ENCODE data around the gene ZNF480. TPM values are rescaled to one million over a fixed set of nuclear protein-coding genes. Genes with fewer than 3 reads are reported as not detected.

Gene ZNF480
- total and polyA plus RNA-seq, 2 of the 8 experiments (the other 6 are each of a cell fraction or from before 2014, with no cell fraction given) = 3.4 to 32.9 TPM

DNA sequence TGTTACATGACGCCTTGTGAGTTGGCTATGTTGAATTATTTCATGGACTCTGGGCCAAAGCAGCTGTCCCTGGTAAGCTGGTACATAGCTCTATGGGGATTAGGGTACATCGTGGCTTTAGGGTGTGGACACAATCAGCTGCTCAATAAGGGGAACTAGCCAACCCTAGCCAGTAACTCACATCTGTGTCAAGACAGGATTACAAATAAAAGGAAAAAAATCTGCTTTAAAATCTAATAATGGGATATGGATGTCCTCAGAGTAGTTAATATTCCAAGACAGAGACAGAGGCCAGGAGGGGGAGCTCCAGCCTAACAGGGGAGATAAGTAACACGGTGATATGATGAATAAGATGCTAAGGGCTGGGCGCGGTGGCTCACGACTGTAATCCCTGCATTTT lies 48.7 kb upstream of the ZNF480 start:
- no peak overlapping the region; a peak in 1 of 7 replicates for H3K9ac ChIP-seq (replicated peaks in 1 of 4; ENCODE audit: extremely low read depth in 1 of 4, low read depth in 3 of 4, low read length in 3 of 4)
- no peaks in the 10 kb centered on the region for H3K36me3 ChIP-seq (ENCODE audit: control insufficient read depth in 2 of 4, insufficient read depth in 4 of 4, low read length in 3 of 4)
- H4K5ac ChIP-seq (ENCODE audit: insufficient read length, low read depth, low read length) = no peak overlapping the region
- no peaks in the 10 kb centered on the region for H3K27me3 ChIP-seq (replicated peaks in 1 of 4; ENCODE audit: control insufficient read depth in 3 of 4, extremely low read depth in 1 of 4, insufficient read depth in 3 of 4, low read length in 3 of 4)
- H2BK120ac ChIP-seq (replicated peaks; ENCODE audit: low read depth, low read length) = no peak overlapping the region
- H2BK12ac ChIP-seq (ENCODE audit: low read depth, low read length) = no peak overlapping the region
- no peak overlapping the region for H2BK5ac ChIP-seq (ENCODE audit: low read depth, low read length)
- DNase-seq (ENCODE audit: low read depth in 1 of 2, low spot score in 2 of 2) = peak in 1 of 2 experiments; percentile 56
- no peaks in the 10 kb centered on the region for H3K23me2 ChIP-seq (ENCODE audit: low read depth, low read length)
- H4K20me1 ChIP-seq (replicated peaks in 1 of 2; ENCODE audit: control insufficient read depth in 1 of 2, insufficient read depth in 2 of 2, low read length in 2 of 2) = no peaks in the 10 kb centered on the region
- no peak overlapping the region for H3K56ac ChIP-seq (replicated peaks; ENCODE audit: insufficient read length, low read depth, low read length)
- no peak for FAIRE-seq
- H3K4me1 ChIP-seq (replicated peaks in 1 of 4; ENCODE audit: control insufficient read depth in 3 of 4, insufficient read depth in 4 of 4, low read length in 3 of 4) = no peaks in the 10 kb centered on the region
- H3K14ac ChIP-seq (ENCODE audit: insufficient read length) = no peak overlapping the region
- no peak overlapping the region for H3K27ac ChIP-seq (ENCODE audit: low read depth, low read length)
- no peak overlapping the region; the same call in 1 of the 2 replicates for H4K8ac ChIP-seq (ENCODE audit: extremely low read depth, insufficient read depth, low read length)
- no peak overlapping the region for H3K4me3 ChIP-seq (ENCODE audit: extremely low read depth in 1 of 4, insufficient read depth in 2 of 4, low read depth in 3 of 4, low read length in 4 of 4)
- no peaks in the 10 kb centered on the region for H3K9me3 ChIP-seq (ENCODE audit: insufficient read depth in 2 of 2, low read depth in 1 of 2, low read length in 1 of 2)
- ChIA-PET CTCF (ENCODE audit: partially characterized antibody) (interaction anchor here (0.6 to 1.9 kb wide), 17 partner anchors 8 to 495 kb away, joined by 3 to 10 read pairs (median 3); no protein-coding TSS in a partner anchor), POLR2A (ENCODE audit: partially characterized antibody) (interaction anchor here (0.7 kb wide), 1 partner anchor 24 kb away, joined by 3 read pairs; no protein-coding TSS in a partner anchor)
- H2BK15ac ChIP-seq (ENCODE audit: low read length) = no peak overlapping the region
- WGBS, 2 experiments (ENCODE audit: extremely low coverage in 1 of 2, insufficient coverage in 1 of 2, insufficient read length in 1 of 2, insufficient replicate concordance in 2 of 2, low coverage in 1 of 2, low lambda C conversion rate in 2 of 2, missing lambda C conversion rate in 1 of 2) = 38% methylated on average over 6 of the region's 6 CpGs; no CpG with 5 or more reads in 1 of the 2 experiments
- no peak overlapping the region for H2BK20ac ChIP-seq (ENCODE audit: low read length)
- no peak overlapping the region for H2AK5ac ChIP-seq (ENCODE audit: low read depth, low read length)
- no peak overlapping the region for H2AFZ ChIP-seq (ENCODE audit: low read length)
- H3K79me2 ChIP-seq (ENCODE audit: control insufficient read depth in 1 of 2, insufficient read depth in 2 of 2, low read length in 2 of 2) = no peaks in the 10 kb centered on the region
- H3K23ac ChIP-seq (ENCODE audit: insufficient read length) = no peak overlapping the region
- H3K79me1 ChIP-seq (ENCODE audit: low read depth, low read length) = no peaks in the 10 kb centered on the region
- no peak overlapping the region for H3K18ac ChIP-seq (ENCODE audit: extremely low read depth, low read length)
- no peak overlapping the region for H4K91ac ChIP-seq (replicated peaks; ENCODE audit: insufficient read length, low read length)
- H3K4me2 ChIP-seq (ENCODE audit: insufficient read depth in 1 of 2, low read depth in 2 of 2, low read length in 2 of 2) = no peak overlapping the region
- H3K4ac ChIP-seq (replicated peaks; ENCODE audit: insufficient read length, low read depth, low read length) = no peak overlapping the region
- no peak for TF ChIP-seq SP2 (IDR thresholded peaks at IDR 0.05; ENCODE audit: low read length)
- TF ChIP-seq, protein P1, sequence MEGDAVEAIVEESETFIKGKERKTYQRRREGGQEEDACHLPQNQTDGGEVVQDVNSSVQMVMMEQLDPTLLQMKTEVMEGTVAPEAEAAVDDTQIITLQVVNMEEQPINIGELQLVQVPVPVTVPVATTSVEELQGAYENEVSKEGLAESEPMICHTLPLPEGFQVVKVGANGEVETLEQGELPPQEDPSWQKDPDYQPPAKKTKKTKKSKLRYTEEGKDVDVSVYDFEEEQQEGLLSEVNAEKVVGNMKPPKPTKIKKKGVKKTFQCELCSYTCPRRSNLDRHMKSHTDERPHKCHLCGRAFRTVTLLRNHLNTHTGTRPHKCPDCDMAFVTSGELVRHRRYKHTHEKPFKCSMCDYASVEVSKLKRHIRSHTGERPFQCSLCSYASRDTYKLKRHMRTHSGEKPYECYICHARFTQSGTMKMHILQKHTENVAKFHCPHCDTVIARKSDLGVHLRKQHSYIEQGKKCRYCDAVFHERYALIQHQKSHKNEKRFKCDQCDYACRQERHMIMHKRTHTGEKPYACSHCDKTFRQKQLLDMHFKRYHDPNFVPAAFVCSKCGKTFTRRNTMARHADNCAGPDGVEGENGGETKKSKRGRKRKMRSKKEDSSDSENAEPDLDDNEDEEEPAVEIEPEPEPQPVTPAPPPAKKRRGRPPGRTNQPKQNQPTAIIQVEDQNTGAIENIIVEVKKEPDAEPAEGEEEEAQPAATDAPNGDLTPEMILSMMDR (IDR thresholded peaks at IDR 0.05; ENCODE audit: control extremely low read depth in 1 of 3, insufficient read depth in 1 of 3, low read depth in 1 of 3, low read length in 3 of 3) = peak; percentile 7 to 63 (median 59)
- TF ChIP-seq, protein P2, sequence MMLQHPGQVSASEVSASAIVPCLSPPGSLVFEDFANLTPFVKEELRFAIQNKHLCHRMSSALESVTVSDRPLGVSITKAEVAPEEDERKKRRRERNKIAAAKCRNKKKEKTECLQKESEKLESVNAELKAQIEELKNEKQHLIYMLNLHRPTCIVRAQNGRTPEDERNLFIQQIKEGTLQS (IDR thresholded peaks at IDR 0.05; ENCODE audit: insufficient read depth, low read depth, low read length) = no peak
- no peak for TF ChIP-seq SUZ12 (IDR thresholded peaks at IDR 0.05; ENCODE audit: low read length)
- TF ChIP-seq EGR1 (IDR thresholded peaks at IDR 0.05; ENCODE audit: borderline replicate concordance, low read depth, low read length) = no peak
- no peak for TF ChIP-seq CBX5 (IDR thresholded peaks at IDR 0.05; ENCODE audit: low read depth, low read length)
- TF ChIP-seq TEAD4 (IDR thresholded peaks at IDR 0.05; ENCODE audit: low read depth, low read length) = no peak
- TF ChIP-seq EZH2 (IDR thresholded peaks at IDR 0.05; ENCODE audit: low read depth, low read length, severe bottlenecking) = no peak
- no peak for TF ChIP-seq NRF1 (IDR thresholded peaks at IDR 0.05; ENCODE audit: low read depth, low read length)
- TF ChIP-seq HDAC6 (IDR thresholded peaks at IDR 0.05; ENCODE audit: low read depth, low read length) = no peak
- TF ChIP-seq GABPA (IDR thresholded peaks at IDR 0.05; ENCODE audit: borderline replicate concordance, insufficient read depth, low read length) = no peak

Data from H1 (cell line).